ENCODE measurements around the gene VTI1A. TPM values are rescaled to one million over a fixed set of nuclear protein-coding genes. Genes with fewer than 3 reads are reported as not detected.

Gene VTI1A
- total RNA-seq, 1 experiment from 2014 or later = 32.4 TPM

DNA sequence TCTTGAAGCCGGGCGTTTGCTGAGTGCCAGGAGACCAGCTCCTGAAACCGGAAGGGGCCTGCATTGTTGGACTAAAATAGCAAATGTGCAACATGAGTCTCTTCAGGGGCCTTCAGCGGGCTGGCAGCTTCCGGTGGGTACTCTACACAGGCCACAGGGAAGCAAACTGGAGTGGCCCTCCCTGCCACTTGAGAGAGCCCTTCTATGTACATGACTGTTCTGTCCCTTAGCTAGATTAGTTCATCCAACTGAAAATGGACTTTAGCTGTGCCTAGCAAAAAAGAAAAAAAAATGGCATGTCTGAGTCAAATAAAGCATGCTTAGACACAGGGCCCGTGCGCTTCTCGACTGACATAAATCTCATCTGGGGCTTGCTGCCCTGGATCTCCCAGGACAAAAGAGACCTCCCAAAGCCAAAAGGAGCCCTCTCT is 387.8 kb downstream of the VTI1A start:
- no peak for DNase-seq (ENCODE audit: low read depth)

DNA sequence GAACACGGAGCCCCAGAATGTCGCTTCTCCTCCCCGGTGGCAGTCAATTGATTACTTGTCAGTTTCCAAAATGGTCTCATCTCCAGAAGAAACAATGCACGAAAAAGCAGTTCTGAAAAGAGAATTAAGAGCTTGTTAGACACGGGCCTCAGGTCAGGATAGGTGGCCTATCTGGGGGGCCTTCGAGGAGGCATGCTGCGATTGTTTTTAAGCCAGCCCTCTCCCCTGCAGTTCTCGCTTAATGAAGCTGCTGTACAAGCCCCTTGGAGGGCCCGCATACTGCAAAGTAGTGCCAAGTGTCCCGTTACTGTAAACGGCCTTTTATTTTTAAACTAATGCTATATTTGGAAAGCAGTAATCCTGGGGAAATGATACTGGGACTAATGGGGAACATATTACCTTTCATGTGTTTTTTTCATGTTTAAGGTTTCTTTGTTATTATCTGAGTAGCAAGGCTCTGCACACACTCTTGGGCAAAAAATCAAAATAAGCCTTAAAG is 388.3 kb downstream of the VTI1A start:
- DNase-seq (ENCODE audit: low read depth) = no peak

DNA sequence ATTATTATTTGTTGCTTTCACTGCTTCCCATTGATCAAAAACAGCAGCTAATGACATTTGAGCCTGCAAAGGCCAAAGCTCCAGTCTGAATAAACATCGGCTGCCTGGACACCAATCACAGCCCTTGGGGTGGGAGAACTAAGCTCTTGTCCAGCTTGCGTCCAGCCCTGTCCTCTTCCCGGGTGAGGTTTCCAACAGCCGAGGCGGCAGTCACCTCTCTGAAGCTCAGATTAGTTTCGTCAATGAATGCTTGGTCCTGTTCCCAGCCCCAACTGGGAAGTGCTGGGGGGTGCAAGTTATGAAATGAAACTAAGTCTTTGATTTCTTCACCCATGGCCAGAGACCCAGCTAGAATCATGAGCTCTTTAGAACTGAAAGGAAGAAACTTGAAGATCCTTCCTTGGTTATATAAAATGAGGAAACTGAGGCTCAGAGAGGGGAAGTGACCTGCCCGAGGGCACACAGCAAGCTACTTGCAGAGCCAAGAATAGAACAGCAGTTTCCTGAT is 389.0 kb downstream of the VTI1A start:
- DNase-seq (ENCODE audit: low read depth) = no peak

DNA sequence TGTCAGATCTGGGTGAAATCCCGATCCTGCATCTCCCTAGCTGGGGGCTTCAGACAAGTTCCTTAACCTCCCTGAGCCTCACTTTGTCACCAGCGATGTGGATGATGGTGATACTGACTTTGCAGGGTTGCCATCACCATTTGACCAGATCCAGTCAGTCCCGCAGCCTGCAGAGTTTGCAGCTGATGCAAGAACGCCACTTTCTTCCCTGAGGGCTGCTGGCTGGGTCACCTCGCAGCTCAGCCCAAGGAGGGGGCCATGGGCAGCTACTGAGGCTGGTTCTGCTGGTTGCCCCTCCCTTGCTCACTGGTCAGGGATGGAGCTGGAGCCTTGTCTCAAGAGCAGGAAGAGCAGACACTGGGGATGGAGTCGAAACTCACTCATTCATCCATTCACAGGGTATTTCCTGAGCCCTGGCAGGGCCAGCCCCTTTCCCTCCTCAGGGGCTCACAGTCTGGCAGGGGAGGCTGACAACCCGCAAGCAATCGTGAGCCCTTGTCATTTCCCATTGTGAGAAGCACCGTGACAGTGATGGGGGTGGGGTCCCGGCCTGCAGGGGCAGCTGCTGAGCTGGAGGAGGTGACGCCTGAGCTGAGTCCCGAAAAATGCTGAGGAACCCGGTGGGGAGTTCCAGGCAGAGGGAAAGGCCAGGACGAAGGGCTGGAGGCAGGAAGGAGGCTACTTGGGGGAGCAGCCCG is 391.9 kb downstream of the VTI1A start:
- no peak for DNase-seq (ENCODE audit: low read depth)

DNA sequence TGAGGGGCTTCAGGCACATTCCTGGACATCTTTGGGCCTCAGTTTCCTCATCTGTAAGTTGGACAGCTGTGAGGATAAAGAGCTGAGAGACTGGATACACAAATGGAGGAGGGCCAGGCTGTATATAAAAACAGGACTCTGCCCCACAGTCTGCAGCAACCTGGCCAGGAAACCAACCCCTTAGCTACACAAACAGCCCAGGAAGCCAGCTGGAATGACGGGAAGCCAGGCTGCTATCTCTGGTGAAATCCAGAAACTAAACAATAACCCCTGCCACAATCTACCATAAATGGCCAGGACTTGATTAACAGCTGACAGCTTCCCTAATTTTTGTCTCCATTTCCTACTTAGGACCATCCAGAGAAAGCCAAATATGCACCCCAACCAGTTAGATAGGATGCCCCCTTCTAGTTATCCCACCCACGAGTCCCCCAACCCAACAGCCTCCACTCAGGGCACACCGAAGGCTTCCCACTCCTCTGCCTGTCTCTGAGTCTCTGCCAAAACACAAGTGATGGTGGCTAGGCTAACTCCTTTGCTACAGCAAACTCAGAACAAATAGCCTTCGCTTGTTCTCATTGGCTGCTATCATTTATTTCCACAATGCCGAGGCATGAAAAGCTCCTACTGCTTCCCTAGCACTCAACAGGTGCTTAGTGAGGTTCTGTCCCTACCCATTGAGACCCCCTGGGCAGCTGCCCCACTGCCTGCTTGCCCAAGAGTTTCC is 393.1 kb downstream of the VTI1A start:
- DNase-seq (ENCODE audit: low read depth) = no peak

- DNase-seq (ENCODE audit: low read depth) = no peak
These were observed 394.5 kb downstream of the VTI1A start for GRCh38 chr10:112841549-112841948.

DNA sequence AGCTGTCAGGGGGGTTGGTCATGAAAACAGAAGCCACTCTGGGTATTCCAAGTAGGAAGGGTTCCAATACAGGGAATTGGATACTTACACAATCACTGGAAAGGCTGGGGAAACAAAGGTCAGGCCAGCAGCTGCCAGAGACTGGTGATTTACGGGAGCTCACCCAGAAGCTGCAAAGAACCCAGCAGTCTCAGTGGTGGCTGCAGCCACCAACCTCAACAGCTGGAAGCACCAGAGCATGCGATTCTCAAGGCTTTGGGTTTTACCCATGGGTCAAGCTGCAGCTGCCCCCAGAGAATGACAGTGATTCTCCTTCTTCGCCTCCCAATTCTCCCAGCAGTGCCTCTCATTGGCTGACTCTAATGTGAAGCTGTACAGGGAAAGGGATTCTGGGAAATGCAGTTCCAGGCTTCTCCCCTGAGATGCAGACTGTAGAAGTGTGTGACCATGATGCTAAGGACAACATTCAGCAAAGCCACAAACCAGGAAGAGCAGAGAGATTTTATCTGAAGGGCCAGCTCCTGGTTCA is 395.9 kb downstream of the VTI1A start:
- DNase-seq (ENCODE audit: low read depth) = peak; percentile 6

DNA sequence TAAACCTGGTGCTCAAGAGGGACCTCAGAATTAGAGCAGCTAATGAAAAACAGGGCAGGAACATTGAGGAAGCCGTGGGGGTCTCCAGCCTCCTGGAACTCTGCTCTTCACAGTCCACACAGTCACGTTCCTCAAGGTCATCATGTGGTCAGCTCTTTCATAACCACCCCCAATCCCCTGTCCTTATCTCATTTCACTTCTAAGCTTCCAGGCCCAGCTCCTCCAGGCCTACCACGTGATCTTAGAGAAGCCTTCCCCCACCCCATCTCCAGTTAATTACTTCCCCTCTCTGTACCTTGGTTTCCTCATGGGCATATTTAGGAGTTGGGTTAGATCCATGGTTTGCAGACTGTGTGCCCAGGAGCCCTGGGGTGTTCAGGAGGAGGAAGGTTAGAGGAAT is 396.6 kb downstream of the VTI1A start:
- DNase-seq (ENCODE audit: low read depth) = no peak

DNA sequence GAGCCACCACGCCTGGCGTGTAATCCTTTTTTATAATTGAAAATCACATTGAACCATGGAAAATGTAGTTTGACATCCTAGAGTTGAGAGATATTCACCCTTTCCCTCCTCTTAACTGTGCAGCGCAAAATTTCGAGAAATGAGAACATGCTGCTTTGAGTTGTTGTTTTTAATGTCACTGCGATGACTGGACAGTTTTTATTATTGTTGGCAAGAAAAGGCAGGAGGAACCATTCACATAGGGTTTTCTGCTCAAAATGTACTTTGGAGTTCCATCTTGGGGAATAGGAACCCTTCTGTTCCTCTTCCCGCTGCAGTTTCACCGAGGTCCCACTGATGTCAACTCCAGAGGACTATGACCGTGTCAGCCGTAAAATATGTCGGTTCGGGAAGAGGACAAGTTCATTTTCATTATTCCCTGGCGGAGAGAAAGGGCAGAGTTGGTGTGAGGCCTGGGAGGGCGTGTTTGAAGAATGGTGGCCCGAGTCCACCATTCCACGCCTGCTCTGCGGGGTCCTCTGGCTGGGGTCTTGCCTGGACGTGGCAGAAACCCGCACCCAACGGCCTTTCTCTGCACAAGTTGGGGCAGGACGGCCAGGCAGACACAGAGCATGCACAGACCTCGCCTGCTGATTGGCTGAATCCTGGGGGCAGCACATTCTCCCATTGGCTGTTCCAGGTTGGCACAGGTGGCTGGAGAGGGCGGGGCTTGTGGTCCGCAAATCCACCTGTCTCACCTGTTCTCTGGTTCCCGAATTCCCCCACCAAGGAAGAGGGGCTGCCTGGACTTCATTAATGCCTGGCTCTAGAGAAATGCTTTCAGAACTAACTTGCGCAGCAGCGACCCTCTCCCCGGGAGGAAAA is 397.9 kb downstream of the VTI1A start:
- no peak for DNase-seq (ENCODE audit: low read depth)

- DNase-seq (ENCODE audit: low read depth) = no peak
These were observed 400.8 kb downstream of the VTI1A start for GRCh38 chr10:112847778-112848177.

- no peak for DNase-seq (ENCODE audit: low read depth)
These were observed 401.2 kb downstream of the VTI1A start for GRCh38 chr10:112848228-112848627.

GRCh38 chr10:112848868-112849430 is 401.9 kb downstream of the VTI1A start:
- no peak for DNase-seq (ENCODE audit: low read depth)

DNA sequence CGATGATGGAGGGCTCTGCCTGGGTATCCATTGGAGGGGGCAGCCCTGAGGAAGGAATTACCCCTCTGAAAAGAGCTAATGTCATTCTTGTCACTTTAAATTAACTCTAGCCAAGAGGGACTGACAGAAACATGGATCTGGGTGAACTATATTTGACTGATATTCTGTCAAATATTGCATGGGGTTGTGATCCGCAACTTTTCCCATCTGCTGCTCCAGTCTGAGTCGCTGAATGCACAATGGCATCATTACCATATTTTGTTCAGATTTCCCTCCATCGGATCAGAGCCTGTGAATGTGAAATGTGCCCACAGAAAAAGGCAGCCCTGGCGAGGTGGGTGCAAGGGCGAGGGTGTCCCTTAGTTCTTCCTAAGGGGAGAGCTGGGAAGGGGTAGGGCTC is 402.5 kb downstream of the VTI1A start:
- DNase-seq (ENCODE audit: low read depth) = no peak

DNA sequence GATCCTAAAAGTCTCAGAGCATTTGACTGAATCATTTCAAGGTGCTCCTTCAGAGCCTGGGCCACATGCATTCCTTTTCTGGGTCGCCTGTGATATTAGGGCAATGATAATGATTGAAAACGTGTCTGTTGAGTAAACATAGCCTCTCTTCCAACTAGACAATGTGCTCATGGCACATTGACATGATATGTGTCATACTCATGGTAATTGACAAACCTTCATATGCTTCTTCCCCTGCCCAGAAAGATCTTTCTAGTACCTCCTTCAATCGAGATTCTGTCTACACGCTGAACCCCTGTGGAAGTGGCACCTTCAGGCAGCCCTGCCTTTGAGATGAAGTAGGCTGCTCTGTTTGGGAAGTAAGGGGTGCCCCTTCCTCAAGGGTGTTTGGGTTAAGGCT is 404.2 kb downstream of the VTI1A start:
- DNase-seq (ENCODE audit: low read depth) = no peak

DNA sequence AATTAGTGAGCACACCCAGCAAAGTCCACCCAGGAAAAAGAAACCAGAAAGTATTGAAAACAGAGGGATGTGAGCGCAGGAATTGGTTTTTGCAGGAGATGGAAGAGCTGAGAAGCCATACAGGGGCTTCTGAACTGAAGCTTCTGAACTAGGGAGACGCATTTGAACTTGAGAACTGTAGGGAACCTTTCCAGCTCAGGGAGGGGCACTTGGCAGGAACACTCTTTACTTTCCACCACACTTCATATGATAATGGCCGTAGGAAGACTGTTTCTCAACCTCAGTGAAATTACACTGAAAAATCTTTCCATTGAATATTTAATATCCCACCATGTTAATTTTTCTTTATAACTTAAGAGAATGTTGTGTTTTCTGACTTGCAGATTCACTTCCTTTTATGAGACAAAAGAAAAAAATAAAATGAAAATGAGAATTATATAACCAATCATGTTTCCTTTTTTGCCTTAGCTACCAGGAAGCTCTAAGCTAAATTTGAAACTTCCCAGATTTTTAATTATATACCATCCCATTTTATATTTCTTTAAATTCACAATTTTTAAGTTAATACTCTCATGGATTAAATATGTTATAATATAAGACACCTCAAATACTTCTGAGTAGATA is 404.7 kb downstream of the VTI1A start:
- DNase-seq (ENCODE audit: low read depth) = no peak

- DNase-seq (ENCODE audit: low read depth) = no peak
These were observed 405.3 kb downstream of the VTI1A start for GRCh38 chr10:112852306-112852705.

GRCh38 chr10:112855134-112855533 is 408.1 kb downstream of the VTI1A start:
- DNase-seq (ENCODE audit: low read depth) = no peak

GRCh38 chr10:112857493-112857892 is 410.5 kb downstream of the VTI1A start:
- no peak for DNase-seq (ENCODE audit: low read depth)

GRCh38 chr10:112858986-112859651 is 412.1 kb downstream of the VTI1A start:
- DNase-seq (ENCODE audit: low read depth) = no peak

DNA sequence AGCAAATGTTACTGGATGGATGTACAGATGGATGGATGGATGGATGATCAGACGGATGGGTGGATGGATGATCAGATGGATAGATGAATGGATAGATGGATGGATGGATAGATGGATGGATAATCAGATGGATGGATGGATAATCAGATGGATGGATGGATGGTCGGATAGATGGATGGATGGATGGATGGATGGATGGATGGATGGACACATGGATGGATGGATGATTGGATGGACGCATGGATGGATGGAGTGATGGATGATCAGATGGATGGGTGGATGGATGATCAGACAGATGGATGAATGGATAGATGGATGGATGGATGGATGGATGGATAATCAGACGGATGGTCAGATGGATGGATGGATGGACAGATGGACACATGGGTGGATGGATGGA is 412.8 kb downstream of the VTI1A start:
- no peak for DNase-seq (ENCODE audit: low read depth)

Data from M059J (cell line).